HG02884 (cell line): ENCODE results near the gene POU3F1.

ENCODE experiments used
- ATAC-seq: cut with Tn5 transposase; IDR thresholded peaks from one replicate; pipeline ENCODE4 v1.9.1; 2021; ENCODE audit warnings: mild to moderate bottlenecking, moderate library complexity; ENCODE audit not compliant: unreplicated experiment

POU3F1 gene

GRCh38 chr1:38074302-38074677, 27.7 kb upstream of the POU3F1 start:
- ATAC-seq = no peak

GRCh38 chr1:38073534-38074301, 27.1 kb upstream of the POU3F1 start:
- no peak for ATAC-seq

- no peak for ATAC-seq
Observed at GRCh38 chr1:38072858-38073257, 26.3 kb upstream of the POU3F1 start.

GRCh38 chr1:38071312-38072256, 25.0 kb upstream of the POU3F1 start:
- no peak for ATAC-seq

GRCh38 chr1:38068980-38069340, 22.4 kb upstream of the POU3F1 start:
- ATAC-seq = no peak

GRCh38 chr1:38068220-38068979, 21.8 kb upstream of the POU3F1 start:
- no peak for ATAC-seq

- ATAC-seq = no peak
Observed at GRCh38 chr1:38064197-38064903, 17.8 kb upstream of the POU3F1 start.

- ATAC-seq = no peak
Observed at GRCh38 chr1:38063616-38064015, 17.0 kb upstream of the POU3F1 start.

- no peak for ATAC-seq
Observed at GRCh38 chr1:38062361-38063288, 16.0 kb upstream of the POU3F1 start.

GRCh38 chr1:38061883-38062328, 15.3 kb upstream of the POU3F1 start:
- ATAC-seq = no peak

- no peak for ATAC-seq
Observed at GRCh38 chr1:38061290-38061689, 14.7 kb upstream of the POU3F1 start.

GRCh38 chr1:38060498-38060897, 13.9 kb upstream of the POU3F1 start:
- ATAC-seq = no peak

GRCh38 chr1:38059635-38060250, 13.2 kb upstream of the POU3F1 start:
- ATAC-seq = no peak

- ATAC-seq = no peak
Observed at GRCh38 chr1:38055965-38056364, 9.4 kb upstream of the POU3F1 start.

- ATAC-seq = no peak
Observed at GRCh38 chr1:38055398-38055797, 8.8 kb upstream of the POU3F1 start.

GRCh38 chr1:38053416-38054091, 7.0 kb upstream of the POU3F1 start:
- no peak for ATAC-seq

- no peak for ATAC-seq
Observed at GRCh38 chr1:38052750-38053415, 6.3 kb upstream of the POU3F1 start.

GRCh38 chr1:38051079-38051543, 4.5 kb upstream of the POU3F1 start:
- no peak for ATAC-seq
